Fibroblast of lung (primary cell): ENCODE data around the gene KLK4. TPM values are rescaled to one million over a fixed set of nuclear protein-coding genes. Genes with fewer than 3 reads are reported as not detected.
A peak's percentile ranks its signal among the peaks of the same experiment; 100 is the strongest.

Experiments
- DNase-seq, 2 donors: peaks; one replicate each; pipeline versions ENCODE4 v3.0.0 to v3.0.0-alpha.2; 2010; ENCODE audit warnings: low read depth in 2 of 2
- H2AFZ ChIP-seq: 2 replicates; pipeline ENCODE4 v1.5.1; 2012; ENCODE audit warnings: low read length, control low read depth, inconsistent platforms
- H3K27ac ChIP-seq: 2 replicates; pipeline ENCODE4 v1.5.1; 2011; ENCODE audit warnings: low read length, control low read depth; ENCODE audit not compliant: insufficient read depth
- H3K27me3 ChIP-seq: 2 replicates; pipeline ENCODE4 v1.5.1; 2011; ENCODE audit warnings: mild to moderate bottlenecking, low read length; ENCODE audit not compliant: control insufficient read depth, insufficient read depth
- H3K36me3 ChIP-seq: 2 replicates; pipeline ENCODE4 v1.5.1; 2011; ENCODE audit warnings: low read length; ENCODE audit not compliant: control insufficient read depth, insufficient read depth
- H3K4me1 ChIP-seq: 2 replicates; pipeline ENCODE4 v1.5.1; 2011; ENCODE audit warnings: low read length; ENCODE audit not compliant: control insufficient read depth, insufficient read depth; ENCODE audit errors: extremely low read depth
- H3K4me2 ChIP-seq: 2 replicates; pipeline ENCODE4 v1.5.1; 2011; ENCODE audit warnings: low read length, control low read depth; ENCODE audit not compliant: insufficient read depth; ENCODE audit errors: extremely low read depth
- H3K4me3 ChIP-seq, 4 experiments: fragments of 200-600 bp in 1 of 4; sonication (generic) in 1 of 4; replicated peaks in 1 of 4; 2 replicates each; pipeline ENCODE4 v1.5.1; 2011 to 2016; ENCODE audit warnings: low read length in 4 of 4, low read depth in 3 of 4, mild to moderate bottlenecking in 3 of 4, control low read depth in 2 of 4, inconsistent platforms in 1 of 4, mixed read lengths in 1 of 4; ENCODE audit not compliant: insufficient read depth in 1 of 4; ENCODE audit errors: control extremely low read depth in 1 of 4
- H3K79me2 ChIP-seq: 2 replicates; pipeline ENCODE4 v1.5.1; 2012; ENCODE audit warnings: mild to moderate bottlenecking, low read length, inconsistent platforms; ENCODE audit not compliant: control insufficient read depth, insufficient read depth
- H3K9ac ChIP-seq: 2 replicates; pipeline ENCODE4 v1.5.1; 2011; ENCODE audit warnings: mild to moderate bottlenecking, low read length, control low read depth; ENCODE audit not compliant: insufficient read depth
- H3K9me3 ChIP-seq: 2 replicates; pipeline ENCODE4 v1.5.1; 2012; ENCODE audit warnings: low read depth, low read length; ENCODE audit not compliant: control insufficient read depth, insufficient read depth
- H4K20me1 ChIP-seq: 2 replicates; pipeline ENCODE4 v1.5.1; 2011; ENCODE audit warnings: low read length; ENCODE audit not compliant: control insufficient read depth, insufficient read depth; ENCODE audit errors: extremely low read depth
- EZH2 ChIP-seq: IDR thresholded peaks from 2 replicates; pipeline ENCODE4 v1.5.1; 2012; ENCODE audit warnings: low read length, control low read depth, mild to moderate bottlenecking; ENCODE audit errors: missing control alignments
- polyA plus RNA-seq, 2 donors: library from polyadenylated mRNA; depleted of rRNA in 1 of 2; stranded (reverse) in 1 of 2; unstranded in 1 of 2; fragments of >200 nt; gene quantifications; 2 replicates each; pipeline ENCODE4 v1.2.1, GENCODE V29; 2011 to 2012; ENCODE audit warnings: missing spikeins in 1 of 2
- total RNA-seq: library from RNA; depleted of rRNA; stranded (reverse); fragments of >200 nt; gene quantifications from 2 replicates; pipeline ENCODE4 v1.2.1, GENCODE V29; 2014
- TF ChIP-seq, protein P1 (sequence below), 2 donors: IDR thresholded peaks in 1 of 2; conservative IDR thresholded peaks in 1 of 2; 1 replicate in 1 of 2; 2 replicates in 1 of 2; pipeline ENCODE4 v1.5.1; 2011 to 2012; ENCODE audit warnings: low read length in 2 of 2, control low read depth in 1 of 2, inconsistent platforms in 1 of 2, low read depth in 1 of 2, mild to moderate bottlenecking in 1 of 2

The KLK4 gene
- total and polyA plus RNA-seq, 2 donors (not counting 1 experiment from before 2014, with no cell fraction given), result not detected

DNA sequence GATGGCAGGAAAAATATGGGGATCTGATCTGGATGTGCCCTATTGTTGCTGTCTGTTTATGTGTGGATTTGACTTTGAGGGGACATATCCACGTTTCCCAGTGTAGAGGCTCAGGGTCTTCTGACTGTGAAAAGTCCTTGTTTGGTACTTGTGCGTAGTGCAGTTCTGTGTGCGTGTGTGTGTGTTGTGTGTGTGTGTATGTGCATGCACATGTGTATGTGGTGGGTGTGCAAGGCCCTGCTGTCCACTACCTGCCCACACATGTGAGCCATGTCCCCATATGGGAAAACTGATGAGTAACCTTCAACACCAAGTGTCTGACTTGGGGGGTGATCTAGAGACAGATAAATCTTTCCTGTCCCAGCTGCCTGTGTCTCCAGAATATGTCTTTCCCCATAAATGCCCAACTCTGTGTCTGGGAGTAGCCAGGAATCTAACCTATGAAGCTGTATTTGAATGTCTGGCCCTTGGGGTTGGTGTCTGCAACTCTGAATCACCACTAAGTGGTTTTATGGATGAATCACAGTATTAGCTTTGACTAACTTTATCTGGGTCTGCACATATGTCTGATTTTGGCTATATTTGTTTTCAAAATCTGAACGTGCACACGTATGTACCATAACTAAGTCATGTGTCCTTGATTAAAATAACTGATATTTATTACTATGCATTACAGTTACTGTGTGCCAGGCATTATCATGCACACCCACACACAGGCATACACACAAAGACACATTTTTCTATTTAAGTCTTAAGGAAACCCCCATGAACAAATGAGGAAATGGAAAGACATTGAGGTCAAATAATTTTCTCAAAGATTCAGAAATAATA is 20.6 kb downstream of the KLK4 start:
- Histone ChIP-seq H3K4me1 (no peaks in the 10 kb centered on the region), H3K4me3 (no peak overlapping the region), H3K9ac (no peak overlapping the region), H4K20me1 (no peaks in the 10 kb centered on the region), H3K27ac (no peak overlapping the region), H3K36me3 (no peaks in the 10 kb centered on the region), H3K4me2 (no peak overlapping the region), H3K79me2 (no peaks in the 10 kb centered on the region), H3K9me3 (no peaks in the 10 kb centered on the region), H3K27me3 (no peaks in the 10 kb centered on the region), H2AFZ (no peak overlapping the region)
- peak in 1 of 2 donors; percentile 18 for DNase-seq
- TF ChIP-seq, protein P1, sequence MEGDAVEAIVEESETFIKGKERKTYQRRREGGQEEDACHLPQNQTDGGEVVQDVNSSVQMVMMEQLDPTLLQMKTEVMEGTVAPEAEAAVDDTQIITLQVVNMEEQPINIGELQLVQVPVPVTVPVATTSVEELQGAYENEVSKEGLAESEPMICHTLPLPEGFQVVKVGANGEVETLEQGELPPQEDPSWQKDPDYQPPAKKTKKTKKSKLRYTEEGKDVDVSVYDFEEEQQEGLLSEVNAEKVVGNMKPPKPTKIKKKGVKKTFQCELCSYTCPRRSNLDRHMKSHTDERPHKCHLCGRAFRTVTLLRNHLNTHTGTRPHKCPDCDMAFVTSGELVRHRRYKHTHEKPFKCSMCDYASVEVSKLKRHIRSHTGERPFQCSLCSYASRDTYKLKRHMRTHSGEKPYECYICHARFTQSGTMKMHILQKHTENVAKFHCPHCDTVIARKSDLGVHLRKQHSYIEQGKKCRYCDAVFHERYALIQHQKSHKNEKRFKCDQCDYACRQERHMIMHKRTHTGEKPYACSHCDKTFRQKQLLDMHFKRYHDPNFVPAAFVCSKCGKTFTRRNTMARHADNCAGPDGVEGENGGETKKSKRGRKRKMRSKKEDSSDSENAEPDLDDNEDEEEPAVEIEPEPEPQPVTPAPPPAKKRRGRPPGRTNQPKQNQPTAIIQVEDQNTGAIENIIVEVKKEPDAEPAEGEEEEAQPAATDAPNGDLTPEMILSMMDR (conservative IDR thresholded peaks at IDR 0.05 in 1 of 2, IDR thresholded peaks at IDR 0.05 in 1 of 2; ENCODE audit: low read depth in 1 of 2, low read length in 2 of 2), result no peak
- no peak for TF ChIP-seq EZH2

DNA sequence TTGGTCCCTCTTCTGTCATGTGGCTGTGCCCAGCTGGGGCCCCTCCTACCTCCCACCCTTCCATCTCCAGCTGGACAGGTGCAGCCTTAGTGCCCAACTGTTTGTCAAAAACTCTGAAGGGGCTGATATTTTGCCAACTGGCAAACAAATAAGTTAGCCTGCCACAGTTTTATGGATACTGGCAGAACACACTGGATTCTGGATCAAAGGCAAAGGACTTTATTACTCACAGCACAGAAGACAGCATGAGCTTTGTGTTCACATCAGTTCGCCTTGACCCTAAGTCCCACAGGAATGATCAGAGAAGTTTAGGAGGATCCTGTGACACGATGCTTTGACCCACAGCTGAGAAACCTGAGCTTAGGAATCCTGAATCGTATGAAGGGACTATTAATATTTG is 21.6 kb downstream of the KLK4 start:
- no peak for DNase-seq
- Histone ChIP-seq H3K4me2 (no peak overlapping the region), H3K4me3 (no peak overlapping the region), H3K9me3 (no peaks in the 10 kb centered on the region), H3K27me3 (no peaks in the 10 kb centered on the region), H3K9ac (no peak overlapping the region), H3K36me3 (no peaks in the 10 kb centered on the region), H3K27ac (no peak overlapping the region), H3K4me1 (no peaks in the 10 kb centered on the region), H2AFZ (no peak overlapping the region), H4K20me1 (no peaks in the 10 kb centered on the region), H3K79me2 (no peaks in the 10 kb centered on the region)
- TF ChIP-seq EZH2, result no peak
- TF ChIP-seq, protein P1 (conservative IDR thresholded peaks at IDR 0.05 in 1 of 2, IDR thresholded peaks at IDR 0.05 in 1 of 2; ENCODE audit: low read depth in 1 of 2, low read length in 2 of 2), result no peak

DNA sequence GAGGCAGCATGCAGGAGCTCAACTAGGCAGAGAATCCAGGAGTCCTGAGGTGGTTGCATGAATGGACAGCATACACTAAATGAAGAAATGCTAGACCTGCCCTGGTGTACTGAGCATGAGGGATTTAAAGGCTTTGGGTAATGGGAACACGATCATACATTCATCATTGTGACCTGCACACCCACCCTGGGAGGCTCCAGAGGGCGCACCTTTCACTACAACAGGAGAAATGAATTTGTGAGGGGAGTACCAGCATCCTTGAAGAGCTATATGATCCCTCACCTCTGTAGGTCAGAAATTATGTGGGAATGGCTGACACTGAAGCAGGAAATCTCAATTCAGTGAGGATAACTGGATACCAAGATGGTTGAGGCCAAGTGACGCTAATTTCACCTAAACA is 29.0 kb downstream of the KLK4 start:
- H3K4me2 ChIP-seq, result no peak overlapping the region
- H3K4me3 ChIP-seq, result no peak overlapping the region
- H3K36me3 ChIP-seq, result no peaks in the 10 kb centered on the region
- H3K79me2 ChIP-seq, result no peaks in the 10 kb centered on the region
- H3K9ac ChIP-seq, result no peak overlapping the region
- TF ChIP-seq EZH2, result no peak
- TF ChIP-seq, protein P1 (conservative IDR thresholded peaks at IDR 0.05 in 1 of 2, IDR thresholded peaks at IDR 0.05 in 1 of 2; ENCODE audit: low read depth in 1 of 2, low read length in 2 of 2), result no peak
- no peak overlapping the region for H2AFZ ChIP-seq
- H4K20me1 ChIP-seq, result no peaks in the 10 kb centered on the region
- DNase-seq, result no peak
- no peak overlapping the region for H3K27ac ChIP-seq
- H3K9me3 ChIP-seq, result no peaks in the 10 kb centered on the region
- no peaks in the 10 kb centered on the region for H3K4me1 ChIP-seq
- no peaks in the 10 kb centered on the region for H3K27me3 ChIP-seq
